NCI-H526 (cell line): Measurements from ENCODE around the gene MTX1.
A peak's percentile ranks its signal among the peaks of the same experiment; 100 is the strongest.
"Not testable (repeated sequence)": the region's sequence is repeated elsewhere in the genome, so short reads cannot be mapped to it uniquely, and the experiment has no call there.

Experiments
- DNase-seq, 2 experiments: peaks; one replicate each; lab custom pipeline; 2025; lab: John Stamatoyannopoulos, UW

Gene MTX1

DNA sequence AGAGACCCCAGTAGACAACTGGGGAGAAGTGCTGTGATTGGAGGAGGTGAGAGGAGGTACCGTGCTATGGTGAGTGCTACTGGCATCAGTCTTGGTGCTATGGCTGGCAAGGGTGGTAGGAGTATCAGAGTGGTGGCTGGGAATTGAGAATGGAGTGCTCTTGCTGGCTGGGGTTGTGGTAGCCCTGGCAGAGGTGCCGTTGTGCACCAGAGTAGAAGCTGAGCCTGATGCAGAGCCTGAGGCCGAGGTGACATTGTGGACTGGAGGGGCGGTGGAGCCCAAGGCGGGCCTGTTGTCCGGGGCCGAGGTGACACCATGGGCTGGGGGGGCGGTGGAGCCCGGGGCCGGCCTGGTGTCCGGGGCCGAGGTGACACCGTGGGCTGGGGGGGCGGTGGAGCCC, 20.2 kb upstream of the MTX1 start:
- DNase-seq, result no peak

DNA sequence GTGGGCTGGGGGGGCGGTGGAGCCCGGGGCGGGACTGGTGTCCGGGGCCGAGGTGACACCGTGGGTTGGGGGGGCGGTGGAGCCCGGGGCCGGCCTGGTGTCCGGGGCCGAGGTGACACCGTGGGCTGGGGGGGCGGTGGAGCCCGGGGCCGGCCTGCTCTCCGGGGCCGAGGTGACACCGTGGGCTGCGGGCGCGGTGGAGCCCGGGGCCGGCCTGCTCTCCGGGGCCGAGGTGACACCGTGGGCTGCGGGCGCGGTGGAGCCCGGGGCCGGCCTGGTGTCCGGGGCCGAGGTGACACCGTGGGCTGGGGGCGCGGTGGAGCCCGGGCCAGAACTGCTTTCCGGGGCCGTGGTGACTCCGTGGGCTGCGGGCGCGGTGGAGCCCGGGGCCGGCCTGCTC, 18.6 kb upstream of the MTX1 start:
- not testable (repeated sequence) for DNase-seq

DNA sequence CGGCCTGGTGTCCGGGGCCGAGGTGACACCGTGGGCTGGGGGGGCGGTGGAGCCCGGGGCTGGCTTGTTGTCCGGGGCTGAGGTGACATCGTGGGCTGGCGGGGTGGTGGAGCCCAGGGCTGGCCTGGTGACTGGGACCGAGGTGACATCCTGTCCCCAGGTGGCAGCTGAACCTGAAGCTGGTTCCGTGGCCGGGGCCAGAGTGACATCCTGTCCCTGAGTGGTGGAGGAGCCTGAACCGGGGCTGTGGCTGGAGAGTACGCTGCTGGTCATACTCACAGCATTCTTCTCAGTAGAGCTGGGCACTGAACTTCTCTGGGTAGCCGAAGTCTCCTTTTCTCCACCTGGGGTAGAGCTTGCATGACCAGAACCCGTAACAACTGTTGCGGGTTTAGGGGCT, 16.6 kb upstream of the MTX1 start:
- no peak for DNase-seq

DNA sequence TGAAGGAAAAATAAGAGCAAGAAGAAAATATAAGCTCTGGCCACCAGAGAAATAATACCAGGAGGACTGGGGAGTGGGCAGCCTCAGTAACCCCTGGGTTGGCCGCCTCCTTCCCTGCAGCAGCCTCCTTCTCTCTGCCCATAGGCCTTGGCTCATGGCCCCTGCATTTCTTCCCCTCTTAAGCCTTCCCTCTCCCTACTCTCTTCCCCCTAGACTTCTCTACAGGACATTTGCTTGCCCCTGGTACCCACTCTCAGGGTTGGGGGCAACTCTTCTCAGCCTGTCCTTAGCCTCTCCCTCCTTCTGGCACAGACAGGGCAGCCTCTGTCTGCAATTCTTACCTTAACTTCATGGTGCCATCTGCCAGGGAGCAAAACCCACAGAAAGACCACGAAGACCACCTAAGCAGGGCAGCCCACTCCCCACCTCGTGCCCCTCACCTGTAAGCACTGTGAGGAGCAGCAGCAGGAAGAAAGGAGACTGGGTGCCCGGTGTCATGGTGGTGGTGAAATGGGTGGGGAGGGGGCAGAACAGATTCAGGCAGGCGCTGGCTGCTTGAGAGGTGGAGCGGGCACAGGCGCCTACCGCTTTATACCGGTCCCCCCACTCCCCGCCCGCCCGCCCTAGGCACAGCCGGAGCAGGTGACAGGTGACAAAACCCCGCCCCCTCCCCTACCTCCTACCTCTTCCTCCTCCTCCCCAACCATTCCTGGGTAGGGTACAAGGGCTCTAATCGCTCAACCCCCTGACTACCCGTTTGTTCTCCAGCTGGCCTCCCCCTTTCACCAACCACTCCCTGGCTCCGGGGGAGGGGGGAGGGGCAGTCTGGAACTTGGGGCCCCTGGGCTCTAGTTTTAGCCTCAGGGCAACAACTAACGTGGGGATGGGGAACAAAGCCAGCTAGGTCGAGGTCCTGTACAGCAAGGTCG, 15.9 kb upstream of the MTX1 start:
- peak; percentile 94 to 98 for DNase-seq

DNA sequence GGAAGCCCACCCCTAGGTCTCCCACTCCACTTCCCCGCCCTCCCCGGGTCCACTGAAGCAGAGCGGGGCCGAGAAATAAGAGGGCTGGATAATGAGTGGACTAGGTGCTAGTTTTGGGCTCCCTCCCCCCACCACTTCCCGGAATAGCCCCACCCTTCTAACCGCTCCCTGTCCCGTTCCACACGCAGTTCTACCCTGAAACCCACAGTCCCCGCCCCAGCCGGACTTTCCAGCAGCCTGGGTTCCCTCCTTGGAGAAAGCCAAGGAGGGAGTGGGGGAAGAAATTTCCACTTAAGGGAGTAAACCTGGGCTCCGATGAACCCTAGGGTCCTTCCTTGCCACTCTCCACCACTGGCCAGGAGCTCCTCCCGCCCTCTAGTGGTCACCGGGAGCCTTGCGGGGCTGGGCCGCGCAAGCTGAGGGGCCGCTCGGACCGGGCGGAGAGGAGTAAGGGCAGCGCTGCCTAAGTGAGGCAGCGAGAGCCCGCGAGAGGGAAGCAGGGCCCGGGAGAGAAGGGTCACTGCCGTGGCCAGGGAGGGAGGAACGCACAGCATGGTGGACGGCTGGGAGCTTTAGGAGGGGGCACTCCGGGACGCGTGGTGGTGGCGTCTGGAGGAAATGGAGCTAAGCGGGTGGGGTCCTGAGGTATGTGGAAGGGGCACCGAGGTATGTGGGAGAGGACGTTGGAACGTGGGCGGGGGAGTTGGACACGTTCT, 15.1 kb upstream of the MTX1 start:
- peak; percentile 94 to 99 for DNase-seq

DNA sequence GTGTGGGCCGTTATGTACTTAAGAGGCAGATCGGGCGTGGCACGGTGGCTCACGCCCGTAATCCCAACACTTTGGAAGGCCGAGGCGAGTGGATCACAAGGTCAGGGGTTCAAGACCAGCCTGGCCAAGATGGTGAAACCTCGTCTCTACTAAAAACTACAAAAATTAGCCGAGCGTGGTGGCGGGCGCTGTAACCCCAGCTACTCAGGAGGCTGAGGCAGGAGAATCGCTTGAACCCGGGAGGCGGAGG, 14.6 kb upstream of the MTX1 start:
- not testable (repeated sequence) for DNase-seq

DNA sequence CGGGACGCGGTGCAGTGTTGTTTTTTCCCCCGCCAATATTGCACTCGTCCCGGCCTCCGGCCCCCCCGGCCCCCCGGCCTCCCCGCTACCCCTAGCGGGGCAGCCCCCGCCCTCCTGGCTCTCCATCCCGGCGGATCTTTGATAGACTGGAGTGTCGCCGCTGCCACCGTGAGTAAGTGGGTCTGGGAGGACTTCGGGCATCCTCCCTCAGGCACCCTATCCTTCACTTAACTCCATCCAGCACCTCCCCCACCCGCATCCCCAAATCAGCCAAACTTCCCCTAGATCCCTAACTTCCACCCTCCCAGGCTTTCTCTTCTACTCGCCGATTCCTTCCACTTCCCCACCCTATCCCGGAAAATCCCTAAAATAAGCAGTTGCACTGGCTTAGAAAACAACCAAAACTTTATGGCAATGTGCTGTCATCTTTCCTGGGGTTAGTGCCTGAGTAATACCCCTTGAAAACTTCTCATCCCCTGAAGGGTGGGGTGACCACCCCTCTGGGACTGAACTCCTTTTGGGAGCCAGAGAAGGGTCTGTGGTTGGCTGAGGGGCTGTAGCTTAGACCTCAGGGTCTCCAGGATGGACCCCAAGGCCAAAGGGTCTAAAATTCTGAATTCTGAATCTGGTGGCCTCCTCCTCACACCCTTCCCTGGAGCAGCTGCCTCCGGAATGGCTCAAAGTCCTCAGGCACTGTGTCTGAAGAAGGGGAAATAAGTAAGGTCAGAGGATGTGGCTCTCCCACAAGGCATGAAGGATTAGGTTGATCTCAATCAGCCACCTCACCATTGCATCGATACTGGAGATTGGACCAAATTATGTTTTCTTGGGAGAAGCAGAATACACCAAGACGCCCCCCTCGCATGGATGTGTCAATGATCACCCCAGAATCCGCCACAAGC, 13.0 kb upstream of the MTX1 start:
- peak in 1 of 2 experiments; percentile 68 for DNase-seq

DNA sequence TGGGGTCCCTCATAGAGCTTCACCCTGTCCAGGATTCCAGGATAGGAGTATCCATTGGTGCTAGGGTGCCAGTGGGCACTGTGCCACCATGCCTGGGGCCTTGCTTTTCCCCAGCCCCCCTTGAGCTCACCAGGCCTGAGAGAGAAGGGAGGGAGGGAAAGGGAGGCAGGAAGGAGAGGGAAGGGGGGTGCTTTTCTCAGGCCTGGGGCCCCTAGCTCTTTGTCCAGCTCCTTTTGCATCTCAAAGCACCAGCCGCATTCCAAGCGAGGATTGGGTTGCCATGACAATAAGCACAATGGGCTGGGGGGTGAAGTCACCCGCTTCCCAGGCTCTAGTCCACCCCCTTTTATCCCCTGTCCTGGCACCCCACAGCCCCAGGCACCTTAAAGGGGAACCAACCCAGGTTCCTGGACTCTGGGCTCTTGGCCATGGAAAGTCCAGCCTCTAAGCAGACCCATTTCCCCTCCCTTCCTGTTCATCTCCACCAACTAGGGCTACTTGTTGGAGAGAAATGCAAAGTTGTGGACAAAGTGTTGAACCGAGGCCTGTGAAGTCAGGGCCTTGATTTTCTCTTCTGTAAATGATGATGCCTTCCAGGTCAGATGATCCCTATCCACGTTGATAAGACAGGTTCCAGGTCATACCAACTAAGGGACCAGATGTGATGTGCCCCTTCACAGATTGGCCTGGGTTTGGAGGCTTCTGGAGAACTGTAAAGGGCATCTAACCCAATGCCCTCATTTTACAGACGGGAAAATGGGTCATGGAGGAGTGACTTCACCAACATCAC, 12.2 kb upstream of the MTX1 start:
- no peak for DNase-seq

DNA sequence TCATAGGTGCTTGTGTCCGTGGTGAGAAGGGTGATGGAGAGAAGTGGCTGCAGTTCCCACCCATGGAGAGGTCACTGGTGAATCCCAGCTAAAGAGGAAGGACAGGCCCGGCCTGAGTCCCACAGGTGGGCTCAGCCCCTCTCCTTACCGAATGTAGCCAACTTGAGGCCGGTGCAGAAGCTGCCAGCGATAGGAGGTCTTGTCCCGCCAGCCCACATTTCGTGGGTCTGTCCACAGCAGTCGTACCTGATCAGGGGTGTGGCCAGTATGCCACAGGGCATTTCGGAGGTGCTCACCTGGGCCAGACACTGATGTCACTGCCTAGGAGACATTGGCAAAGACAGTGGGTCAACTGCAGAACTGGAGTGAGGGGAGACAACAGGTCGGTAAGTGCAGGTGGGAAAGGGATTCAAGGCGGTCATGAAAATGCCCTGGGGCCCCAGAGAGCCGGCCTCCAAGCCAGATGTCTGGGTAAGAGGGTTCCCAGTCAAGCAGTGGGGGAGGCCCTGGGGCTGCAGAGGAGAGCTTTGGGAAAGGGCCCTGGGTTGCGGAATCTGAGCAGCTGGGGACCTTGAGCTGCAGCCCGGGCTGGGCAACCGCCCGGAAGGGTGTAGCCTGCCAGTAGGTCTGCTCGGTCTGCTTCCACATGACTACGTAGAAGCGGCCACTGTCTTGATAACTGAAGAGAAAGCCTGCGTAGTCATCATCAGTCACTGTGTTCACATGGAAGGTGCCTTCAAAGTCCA, 11.4 kb upstream of the MTX1 start:
- no peak for DNase-seq

DNA sequence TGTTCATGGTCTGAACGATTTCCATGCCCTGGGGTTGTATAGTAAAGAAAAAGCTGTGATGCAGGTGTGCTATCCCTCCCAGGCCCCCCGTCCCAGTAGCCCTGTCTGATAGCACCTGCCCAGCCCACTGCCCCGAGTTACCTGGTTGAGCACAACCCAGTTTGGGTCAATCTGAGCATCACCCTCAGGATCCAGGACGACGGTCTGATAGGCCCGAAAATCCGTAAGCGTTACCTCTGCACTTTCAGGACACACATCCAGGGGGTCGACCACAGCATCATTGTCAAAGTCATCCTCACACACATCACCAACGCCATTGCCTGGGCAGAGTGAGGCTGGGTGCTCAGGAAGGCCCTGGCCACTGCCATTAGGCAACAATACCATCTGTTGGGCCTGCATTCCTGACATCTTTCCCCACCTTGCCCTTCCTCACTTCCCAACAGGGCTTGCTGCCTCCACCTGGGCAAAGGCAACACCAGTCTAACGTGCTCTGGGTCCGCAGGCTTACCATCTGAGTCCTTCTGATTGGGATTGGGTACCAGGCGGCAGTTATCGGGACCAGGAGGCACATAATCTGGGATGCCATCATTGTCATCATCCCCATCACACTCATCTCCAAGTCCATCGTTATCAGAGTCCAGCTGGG, 10.5 kb upstream of the MTX1 start:
- DNase-seq, result no peak

DNA sequence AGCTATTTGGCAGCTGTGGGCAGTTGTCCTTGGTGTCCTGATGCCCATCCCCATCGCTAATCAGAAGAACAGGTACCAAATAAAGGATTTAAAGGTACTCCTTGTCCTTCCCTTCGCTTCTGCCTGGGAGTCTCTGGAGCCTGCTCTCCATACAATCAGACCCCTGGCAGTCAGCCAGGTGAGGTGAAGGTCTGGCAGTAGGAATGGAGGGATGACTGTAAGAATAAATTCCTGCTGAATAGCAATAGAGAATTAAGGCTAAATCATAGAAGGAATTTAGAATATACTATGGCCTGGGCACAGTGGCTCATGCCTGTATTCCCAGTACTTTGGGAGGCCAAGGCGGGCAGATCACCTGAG, 10.0 kb upstream of the MTX1 start:
- no peak for DNase-seq

DNA sequence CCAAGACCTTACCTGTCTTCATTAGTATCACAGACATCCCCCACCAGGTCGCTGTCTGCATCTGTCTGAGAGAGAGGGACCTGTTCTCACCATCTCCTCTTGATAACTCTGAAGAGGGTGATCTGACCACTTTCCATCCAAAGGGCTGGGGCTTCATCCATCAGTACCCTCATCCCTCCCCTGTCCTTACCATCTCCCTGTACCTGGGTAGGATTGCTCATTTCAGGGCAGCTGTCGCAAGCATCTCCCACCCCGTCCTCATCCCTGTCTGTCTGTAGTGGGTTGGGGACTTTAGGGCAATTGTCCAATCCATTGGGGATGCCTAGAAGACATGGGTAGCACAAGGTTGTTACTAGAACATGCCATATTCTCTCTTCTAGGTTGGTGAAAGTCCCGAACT, 8.7 kb upstream of the MTX1 start:
- DNase-seq, result no peak

DNA sequence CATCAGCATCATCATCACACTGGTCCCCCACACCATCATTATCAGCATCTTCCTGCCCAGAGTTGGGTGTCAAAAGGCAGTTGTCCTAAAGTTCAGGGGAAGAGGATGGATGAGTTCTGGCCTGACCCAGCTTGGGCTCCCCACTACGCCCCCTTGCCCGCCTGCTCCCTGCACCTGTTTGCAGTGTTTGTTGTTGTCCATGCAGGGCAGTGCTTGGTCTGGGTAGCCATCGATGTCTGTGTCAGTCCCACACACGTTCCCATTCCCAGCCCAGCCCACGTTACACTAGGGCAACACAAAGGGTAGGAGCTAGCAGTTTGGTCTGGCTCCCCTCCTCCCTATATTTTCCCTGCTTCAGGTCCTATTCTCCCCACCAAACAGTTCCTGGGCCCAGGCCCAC, 7.6 kb upstream of the MTX1 start:
- DNase-seq, result no peak

DNA sequence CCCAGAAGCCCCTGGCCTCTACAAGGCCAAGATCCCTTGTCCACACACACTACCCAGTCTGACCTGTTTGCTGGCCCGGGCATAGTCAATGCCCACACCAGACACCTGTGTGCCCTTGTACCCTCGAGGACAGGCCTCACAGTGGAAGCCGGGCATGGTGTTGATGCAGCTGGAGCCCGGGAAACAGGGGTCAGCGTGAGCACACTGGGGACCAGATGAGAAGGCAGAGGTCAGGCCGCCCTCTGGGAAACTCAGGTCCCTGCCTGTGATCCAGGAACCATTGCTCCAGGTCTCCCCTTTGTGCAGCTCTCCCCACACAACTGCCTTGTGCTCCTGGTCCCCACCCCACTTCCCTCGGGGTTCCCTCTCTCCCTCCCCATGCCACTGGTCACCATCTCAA, 6.3 kb upstream of the MTX1 start:
- DNase-seq, result no peak

DNA sequence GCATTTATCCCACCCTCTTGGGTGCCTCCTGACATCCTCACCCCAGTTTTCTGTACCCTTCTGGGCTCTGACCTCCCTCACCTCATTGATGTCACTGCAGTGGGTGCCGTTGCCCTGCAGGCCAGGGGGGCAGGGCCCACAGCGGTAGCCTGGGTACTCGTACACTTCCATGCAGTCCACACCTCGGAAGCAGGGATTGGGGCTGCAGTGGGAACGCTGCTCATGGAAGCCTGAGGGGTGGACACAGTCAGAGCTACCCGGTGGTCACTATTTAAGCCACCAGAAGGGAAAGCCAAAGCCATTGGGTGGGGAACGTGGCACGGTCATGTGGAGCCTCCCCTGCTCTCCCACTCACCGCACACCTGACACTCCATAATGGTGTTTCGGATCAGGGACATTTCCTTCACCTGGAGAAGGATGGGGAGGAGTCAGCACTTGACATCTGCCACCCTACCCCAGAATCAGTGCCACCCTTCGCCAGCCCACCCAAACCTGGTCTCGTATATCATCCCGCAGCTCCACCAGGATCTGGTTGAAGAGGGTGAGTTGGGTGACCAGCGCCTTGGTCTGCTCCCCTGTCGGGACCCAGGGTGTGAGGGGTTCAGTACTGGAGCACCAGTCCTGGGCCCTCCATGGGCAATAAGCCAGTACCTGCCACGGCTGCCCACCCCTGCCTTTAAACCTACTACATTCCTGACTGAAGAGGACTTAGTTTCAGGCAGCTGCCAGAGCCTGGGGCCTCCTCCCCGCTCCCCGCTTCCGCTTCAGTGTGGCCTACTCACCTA, 5.6 kb upstream of the MTX1 start:
- DNase-seq, result no peak

DNA sequence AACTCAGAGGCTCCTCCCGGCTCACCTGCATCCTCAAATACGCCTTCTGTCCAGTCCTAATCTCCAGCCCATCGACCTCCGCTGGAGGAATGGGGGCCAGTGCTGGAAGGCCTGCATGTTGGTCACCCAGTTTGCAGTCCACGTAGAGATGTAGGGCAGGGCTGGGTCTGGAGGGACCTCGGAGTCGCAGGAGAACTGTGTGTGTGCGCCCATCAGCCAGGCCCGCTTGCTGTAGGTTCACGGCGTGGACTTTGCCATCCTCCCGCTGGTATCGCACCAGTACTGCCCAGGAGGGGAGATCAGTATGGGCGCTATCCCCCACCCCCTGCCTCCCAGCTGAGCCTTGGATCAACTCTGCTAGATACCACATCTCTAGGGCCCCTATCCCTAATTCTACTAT, 3.5 kb upstream of the MTX1 start:
- DNase-seq, result no peak

DNA sequence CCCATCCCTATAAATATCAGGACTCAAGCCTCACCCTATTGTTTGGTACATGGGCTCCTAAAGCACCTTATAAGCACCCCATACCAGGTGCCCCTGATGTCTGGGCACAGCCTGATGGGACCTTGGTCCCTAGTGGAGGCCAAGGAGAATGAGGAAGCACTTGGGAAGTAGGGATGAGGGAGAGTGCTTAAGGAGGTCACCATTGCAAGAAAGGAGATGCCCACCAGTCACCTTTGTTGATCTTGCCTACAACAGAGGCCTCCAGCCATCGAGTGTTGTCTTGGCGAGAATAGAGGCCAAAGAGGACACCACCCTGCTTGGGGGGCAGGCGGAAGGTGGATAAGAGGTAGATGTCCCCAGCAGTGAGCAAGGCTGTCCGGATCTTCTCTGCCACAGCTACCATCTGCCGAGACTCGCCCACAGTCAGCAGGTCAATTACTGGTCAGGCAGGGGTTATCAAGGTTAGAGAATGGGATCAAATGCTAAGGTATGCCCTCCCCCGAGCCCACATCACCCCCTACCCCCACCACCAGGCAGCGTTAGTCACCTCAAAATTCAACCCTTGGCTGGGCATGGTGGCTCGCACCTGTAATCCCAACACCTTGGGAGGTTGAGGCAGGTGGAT, 2.4 kb upstream of the MTX1 start:
- no peak for DNase-seq

DNA sequence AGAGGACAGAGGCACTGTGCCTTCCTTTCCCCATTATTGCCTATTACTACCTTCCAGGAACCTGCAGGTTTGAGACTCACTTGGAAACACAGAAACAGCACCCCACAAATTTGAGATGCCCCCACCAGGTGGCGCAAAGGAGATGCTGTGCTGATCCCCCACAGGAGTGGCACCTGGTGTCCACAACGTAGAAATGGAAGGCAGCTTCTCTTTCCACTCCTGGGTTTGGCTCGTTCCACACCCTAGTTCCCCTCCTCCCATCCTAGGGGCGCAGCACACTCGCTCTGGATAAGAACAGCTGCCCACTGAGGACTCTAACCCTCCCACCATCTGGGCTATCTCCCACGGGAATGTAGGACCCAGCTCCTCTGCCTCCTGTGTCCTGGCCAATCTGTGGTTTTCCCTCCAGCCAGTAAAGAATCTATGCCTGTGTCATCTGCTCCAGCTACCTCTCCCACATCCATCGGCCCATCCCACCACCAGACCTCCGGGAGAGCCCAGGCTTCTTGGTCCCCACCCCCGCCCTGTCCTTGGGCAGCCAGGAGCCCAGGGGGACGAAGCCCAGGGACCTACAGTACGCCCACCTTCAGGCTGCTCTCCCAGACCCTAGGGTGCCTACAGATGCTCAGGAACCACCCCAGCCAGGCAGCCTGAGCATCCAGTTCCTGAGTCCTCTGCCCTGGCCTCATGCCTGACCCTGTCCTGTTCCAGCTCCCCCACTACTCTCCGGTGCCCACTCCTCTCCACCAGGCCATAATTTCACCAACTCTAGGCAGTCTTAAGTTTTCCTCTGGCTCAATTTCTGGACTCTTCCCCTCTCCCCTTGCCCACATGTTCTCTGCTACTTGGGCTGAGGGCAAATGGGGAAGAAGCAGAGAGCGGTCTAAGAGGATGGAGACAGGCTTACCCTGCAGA, 1.3 kb upstream of the MTX1 start:
- DNase-seq, result peak; percentile 91 to 98
